KOPT-K1 (cell line): ENCODE results near the gene NUP42.

Experiments
- H3K27ac ChIP-seq: fragments of 200-600 bp; sonication (generic); 2 replicates; pipeline ENCODE4 v1.5.1; 2016; ENCODE audit warnings: antibody characterized with exemption, mild to moderate bottlenecking, low read depth, low read length; ENCODE audit not compliant: poor library complexity, severe bottlenecking
- H3K36me3 ChIP-seq: fragments of 200-600 bp; sonication (generic); 2 replicates; pipeline ENCODE4 v1.5.1; 2017; ENCODE audit warnings: antibody characterized with exemption, mild to moderate bottlenecking, low read length, moderate library complexity; ENCODE audit not compliant: insufficient read depth
- H3K9me3 ChIP-seq: fragments of 200-600 bp; sonication (generic); 2 replicates; pipeline ENCODE4 v1.5.1; 2017; ENCODE audit warnings: antibody characterized with exemption, low read length, mild to moderate bottlenecking; ENCODE audit not compliant: insufficient read depth, poor library complexity, severe bottlenecking

The NUP42 gene

DNA sequence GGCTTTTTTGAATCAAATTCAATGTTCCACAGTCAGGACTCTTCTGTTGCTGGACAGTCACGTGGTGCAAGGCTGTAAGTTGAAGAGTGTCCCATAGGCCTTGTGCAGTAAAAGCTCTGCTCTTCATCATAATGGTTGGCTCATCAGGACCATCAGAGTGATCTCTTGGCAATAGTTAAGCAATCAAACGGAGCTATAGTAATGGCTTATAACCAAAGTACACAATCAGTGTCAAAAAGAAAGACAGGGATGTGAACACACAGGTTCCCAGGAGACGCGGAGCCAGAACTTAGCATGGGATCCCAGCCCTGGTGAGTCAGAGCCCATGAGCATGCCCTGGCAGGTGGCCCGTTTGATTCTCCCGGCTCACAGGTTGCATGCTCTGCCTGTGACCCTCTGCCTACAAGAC is 54.0 kb downstream of the NUP42 start:
- H3K27ac ChIP-seq = no peak overlapping the region
- no peaks in the 10 kb centered on the region for H3K36me3 ChIP-seq
- no peaks in the 10 kb centered on the region for H3K9me3 ChIP-seq

GRCh38 chr7:23237000-23237399 is 55.2 kb downstream of the NUP42 start:
- no peaks in the 10 kb centered on the region for H3K36me3 ChIP-seq
- no peak overlapping the region for H3K27ac ChIP-seq
- no peaks in the 10 kb centered on the region for H3K9me3 ChIP-seq

DNA sequence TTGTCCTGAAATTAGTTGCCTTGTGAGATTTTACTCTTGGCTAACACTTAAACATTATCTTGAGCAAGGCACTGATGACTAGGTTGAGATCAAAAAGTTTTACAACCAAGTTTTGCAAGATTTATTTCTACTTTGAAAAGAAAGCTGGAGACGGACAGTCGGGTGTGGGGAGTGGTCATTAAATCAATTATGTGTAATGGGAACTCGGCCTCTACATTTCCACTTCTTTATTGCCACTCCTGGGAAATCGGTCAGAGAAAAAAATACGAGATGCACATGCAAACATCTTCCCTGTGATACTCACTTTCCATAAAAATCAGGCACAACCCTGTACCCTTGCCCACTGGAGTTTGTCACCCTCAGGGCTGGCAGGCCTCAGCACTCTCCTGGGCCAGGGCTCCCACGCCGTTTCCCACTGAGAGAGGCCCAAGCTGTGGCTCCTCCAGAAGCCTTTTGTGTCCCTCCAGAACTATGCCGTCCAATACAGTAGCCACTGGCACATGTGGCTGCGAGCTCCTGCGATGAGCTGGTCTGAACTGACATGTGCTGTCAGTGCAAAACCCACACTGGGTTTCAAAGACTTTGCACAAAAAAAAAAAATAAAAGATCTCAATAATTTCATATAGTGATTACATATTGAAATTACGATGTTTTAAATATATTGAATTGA is 57.3 kb downstream of the NUP42 start:
- Histone ChIP-seq H3K36me3 (no peaks in the 10 kb centered on the region), H3K9me3 (no peaks in the 10 kb centered on the region), H3K27ac (no peak overlapping the region)

GRCh38 chr7:23239698-23240097 is 57.9 kb downstream of the NUP42 start:
- Histone ChIP-seq H3K27ac (no peak overlapping the region), H3K36me3 (no peaks in the 10 kb centered on the region), H3K9me3 (no peaks in the 10 kb centered on the region)

- H3K36me3 ChIP-seq = no peaks in the 10 kb centered on the region
- H3K27ac ChIP-seq = no peak overlapping the region
- no peaks in the 10 kb centered on the region for H3K9me3 ChIP-seq
These were observed 60.5 kb downstream of the NUP42 start for GRCh38 chr7:23242321-23242720.

DNA sequence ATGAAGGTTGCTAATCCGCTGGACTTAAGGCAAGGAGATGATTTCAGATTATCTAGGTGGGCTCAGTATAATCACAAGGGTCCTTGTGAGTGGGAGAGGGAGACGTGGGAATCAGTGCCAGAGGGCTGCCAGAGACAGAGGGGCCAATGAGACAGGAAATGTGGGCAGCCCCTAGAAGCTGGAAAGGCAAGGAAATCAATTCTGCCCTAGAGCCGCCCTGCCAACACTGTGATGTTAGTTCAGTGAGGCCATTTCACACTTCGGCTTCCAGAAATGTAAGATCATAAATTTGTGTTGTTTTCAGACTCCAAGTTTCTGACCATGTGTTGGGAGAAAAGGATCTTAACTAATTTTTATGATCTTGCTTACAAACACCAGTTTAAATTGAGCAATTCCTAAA is 61.1 kb downstream of the NUP42 start:
- Histone ChIP-seq H3K27ac (no peak overlapping the region), H3K36me3 (no peaks in the 10 kb centered on the region), H3K9me3 (no peaks in the 10 kb centered on the region)

DNA sequence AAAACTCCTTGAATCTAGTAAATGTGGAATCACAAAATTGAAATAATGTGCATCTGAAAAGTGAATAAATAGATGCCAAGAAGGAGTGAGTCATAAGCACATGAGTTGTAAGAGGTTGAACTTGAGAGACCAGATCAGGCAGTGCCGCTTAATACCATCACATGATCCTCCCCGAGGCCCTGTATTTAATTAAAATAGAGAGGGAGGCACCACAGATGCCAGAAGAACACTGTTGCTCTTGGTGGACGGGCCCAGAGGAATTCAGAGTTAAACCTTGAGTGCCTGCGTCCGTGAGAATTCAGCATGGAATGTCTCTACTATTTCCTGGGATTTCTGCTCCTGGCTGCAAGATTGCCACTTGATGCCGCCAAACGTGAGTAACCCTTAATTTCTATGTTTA is 64.7 kb downstream of the NUP42 start, which contains the start of gene GPNMB:
Gene GPNMB (plus strand): TSS at position 221 of the 400 bp plus-strand sequence. CDS start 83 bp downstream, at position 304.
- H3K9me3 ChIP-seq = peaks cover 8% of the 10 kb centered on the region
- H3K27ac ChIP-seq = no peak within 1 kb of the TSS
- no peaks in the 10 kb centered on the region for H3K36me3 ChIP-seq

- Histone ChIP-seq H3K27ac (no peak overlapping the region), H3K9me3 (peaks cover 12% of the 10 kb centered on the region), H3K36me3 (no peaks in the 10 kb centered on the region)
These were observed 65.3 kb downstream of the NUP42 start for GRCh38 chr7:23247046-23247602.

DNA sequence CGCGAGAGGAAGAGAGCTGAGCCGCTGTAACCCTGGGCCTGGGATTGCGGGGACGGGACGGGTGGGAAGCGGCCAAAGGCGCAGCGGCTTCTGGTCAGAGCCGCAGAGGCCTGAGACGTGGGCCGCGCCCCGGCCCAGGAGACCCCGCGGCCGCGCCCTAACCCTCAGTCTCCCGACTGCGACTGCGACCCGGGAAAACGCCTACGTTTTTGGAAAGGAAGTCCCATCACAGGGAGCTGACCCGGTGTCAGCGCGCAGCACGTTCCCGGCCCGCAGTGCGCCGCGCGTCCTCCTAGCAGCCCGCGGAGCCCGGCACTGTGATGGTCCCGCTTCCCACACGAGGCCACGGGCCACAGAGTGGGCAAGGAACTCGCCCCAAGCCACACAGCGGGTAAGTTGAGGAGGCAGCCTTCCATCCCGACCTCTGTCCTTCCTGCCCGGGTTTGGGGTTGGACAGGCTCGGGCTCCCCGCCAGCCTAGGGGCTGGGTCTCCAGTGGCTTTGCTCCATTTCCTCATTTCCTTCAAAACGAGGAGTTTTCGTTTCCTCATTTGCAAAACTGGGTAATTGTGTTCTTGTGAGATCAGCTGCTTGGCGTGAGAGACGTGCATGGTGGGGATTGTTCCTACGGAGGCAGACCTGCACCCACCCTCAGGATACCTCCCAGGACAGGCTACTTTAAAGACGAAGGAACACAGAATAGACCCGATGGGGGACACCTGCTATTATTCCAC is 65.9 kb downstream of the NUP42 start:
- H3K27ac ChIP-seq = no peak overlapping the region

DNA sequence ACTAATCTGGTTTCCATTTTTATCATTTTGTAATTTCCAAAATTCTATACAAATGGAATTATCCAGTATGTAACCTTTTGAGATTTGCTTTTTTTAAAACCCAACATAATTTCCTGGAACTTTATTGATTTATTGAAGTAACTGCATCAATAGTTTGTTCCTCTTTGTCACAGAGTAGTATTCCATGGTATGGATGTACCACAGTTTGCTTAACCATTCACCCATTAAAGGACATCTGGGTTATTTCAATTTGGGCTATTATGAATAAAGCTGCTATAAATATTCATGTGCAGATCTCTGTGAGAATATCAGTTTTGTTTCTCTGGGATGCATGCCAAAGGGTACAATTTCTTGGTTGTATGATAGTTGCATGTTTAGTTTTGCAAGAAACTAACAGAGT is 67.6 kb downstream of the NUP42 start:
- Histone ChIP-seq H3K36me3 (no peaks in the 10 kb centered on the region), H3K27ac (no peak overlapping the region), H3K9me3 (peaks cover 12% of the 10 kb centered on the region)

More for the DNA sequence above, 65.9 kb downstream of the NUP42 start:
- peaks cover 12% of the 10 kb centered on the region for H3K9me3 ChIP-seq
- no peaks in the 10 kb centered on the region for H3K36me3 ChIP-seq
